H1 (cell line): ENCODE results near the gene OR52K1. TPM values are rescaled to one million over a fixed set of nuclear protein-coding genes. Genes with fewer than 3 reads are reported as not detected.

Experiments used
- CTCF ChIA-PET: fragments of 300-600 bp; sonication (Branson Sonifier 250); formaldehyde crosslinking; loops from one replicate; lab custom pipeline; 2021; ENCODE audit not compliant: partially characterized antibody; lab: Charles Lee
- POLR2A ChIA-PET: fragments of 300-600 bp; sonication (Branson Sonifier 250); formaldehyde crosslinking; loops from one replicate; lab custom pipeline; 2021; ENCODE audit warnings: inconsistent platforms; ENCODE audit not compliant: partially characterized antibody; lab: Charles Lee
- DNase-seq, 2 experiments: peaks; one replicate each; pipeline versions ENCODE4 v3.0.0 to v3.0.0-alpha.2; 2010 to 2022; ENCODE audit warnings: low spot score in 2 of 2, low read depth in 1 of 2, mixed read lengths in 1 of 2
- FAIRE-seq: peaks from 2 replicates; lab custom pipeline; 2011; peaks lifted over from hg19 to GRCh38; lab: Jason Lieb, UNC
- H2AFZ ChIP-seq: 2 replicates; pipeline ENCODE4 v1.8.1; 2012; ENCODE audit warnings: low read length, inconsistent platforms
- H2AK5ac ChIP-seq: 2 replicates; pipeline ENCODE4 v1.6.1; 2013; ENCODE audit warnings: low read depth, low read length
- H2BK120ac ChIP-seq: replicated peaks from 2 replicates; pipeline ENCODE3; 2013; ENCODE audit warnings: low read depth, low read length, inconsistent platforms
- H2BK12ac ChIP-seq: 2 replicates; pipeline ENCODE4 v1.6.1; 2013; ENCODE audit warnings: low read depth, low read length
- H2BK15ac ChIP-seq: 2 replicates; pipeline ENCODE4 v1.6.1; 2013; ENCODE audit warnings: low read length
- H2BK20ac ChIP-seq: 2 replicates; pipeline ENCODE4 v1.6.1; 2013; ENCODE audit warnings: low read length
- H2BK5ac ChIP-seq: 2 replicates; pipeline ENCODE4 v1.6.1; 2013; ENCODE audit warnings: low read depth, low read length
- H3K14ac ChIP-seq: 2 replicates; pipeline ENCODE4 v1.6.1; 2013; ENCODE audit warnings: inconsistent platforms; ENCODE audit not compliant: insufficient read length
- H3K18ac ChIP-seq: 2 replicates; pipeline ENCODE4 v1.6.1; 2013; ENCODE audit warnings: low read length; ENCODE audit errors: extremely low read depth
- H3K23ac ChIP-seq: 2 replicates; pipeline ENCODE4 v1.6.1; 2013; ENCODE audit warnings: inconsistent platforms; ENCODE audit not compliant: insufficient read length
- H3K23me2 ChIP-seq: 2 replicates; pipeline ENCODE4 v1.6.1; 2013; ENCODE audit warnings: low read depth, low read length
- H3K27ac ChIP-seq: 2 replicates; pipeline ENCODE4 v1.6.1; 2011; ENCODE audit warnings: low read depth, low read length, inconsistent platforms
- H3K27me3 ChIP-seq, 4 experiments: replicated peaks in 1 of 4; 1 replicate in 1 of 4; 2 replicates in 3 of 4; pipeline versions ENCODE4 v1.6.1 to v1.8.1; 2011 to 2013; ENCODE audit warnings: low read length in 3 of 4, mild to moderate bottlenecking in 3 of 4, inconsistent platforms in 2 of 4, mixed read lengths in 2 of 4, moderate library complexity in 1 of 4; ENCODE audit not compliant: control insufficient read depth in 3 of 4, insufficient read depth in 3 of 4; ENCODE audit errors: extremely low read depth in 1 of 4
- H3K36me3 ChIP-seq, 4 experiments: 2 replicates each; pipeline versions ENCODE4 v1.6.1 to v1.8.1; 2011 to 2013; ENCODE audit warnings: mild to moderate bottlenecking in 4 of 4, low read length in 3 of 4, moderate library complexity in 2 of 4, control low read depth in 1 of 4, inconsistent platforms in 1 of 4; ENCODE audit not compliant: insufficient read depth in 4 of 4, control insufficient read depth in 2 of 4
- H3K4ac ChIP-seq: replicated peaks from 2 replicates; pipeline ENCODE3; 2013; ENCODE audit warnings: low read length, low read depth, mixed read lengths, inconsistent platforms; ENCODE audit not compliant: insufficient read length
- H3K4me1 ChIP-seq, 4 experiments: replicated peaks in 1 of 4; 1 replicate in 1 of 4; 2 replicates in 3 of 4; pipeline versions ENCODE4 v1.6.1 to v1.8.1; 2011 to 2013; ENCODE audit warnings: low read length in 3 of 4, inconsistent platforms in 2 of 4, mixed read lengths in 1 of 4; ENCODE audit not compliant: insufficient read depth in 4 of 4, control insufficient read depth in 3 of 4
- H3K4me2 ChIP-seq, 2 experiments: 2 replicates each; pipeline versions ENCODE4 v1.6.1 to v1.8.1; 2011 to 2013; ENCODE audit warnings: low read depth in 2 of 2, low read length in 2 of 2, control low read depth in 1 of 2, inconsistent platforms in 1 of 2, mild to moderate bottlenecking in 1 of 2; ENCODE audit not compliant: insufficient read depth in 1 of 2
- H3K4me3 ChIP-seq, 4 experiments: fragments of 200-600, 300-600 bp in 1 of 4; sonication (generic), shearing (Covaris generic), sonication (Bioruptor Twin) in 1 of 4; 2 replicates each; pipeline versions ENCODE4 v1.5.1 to v1.8.1; 2011 to 2016; ENCODE audit warnings: low read length in 4 of 4, low read depth in 3 of 4, control low read depth in 2 of 4, inconsistent platforms in 2 of 4, mild to moderate bottlenecking in 2 of 4, mixed read lengths in 1 of 4, moderate library complexity in 1 of 4; ENCODE audit not compliant: insufficient read depth in 2 of 4; ENCODE audit errors: extremely low read depth in 1 of 4
- H3K56ac ChIP-seq: replicated peaks from 2 replicates; pipeline ENCODE3; 2013; ENCODE audit warnings: low read depth, mild to moderate bottlenecking, mixed read lengths, low read length, inconsistent platforms; ENCODE audit not compliant: insufficient read length
- H3K79me1 ChIP-seq: 2 replicates; pipeline ENCODE4 v1.6.1; 2013; ENCODE audit warnings: low read depth, low read length, control low read depth
- H3K79me2 ChIP-seq, 2 experiments: 2 replicates each; pipeline versions ENCODE4 v1.6.1 to v1.8.1; 2012 to 2013; ENCODE audit warnings: low read length in 2 of 2, mild to moderate bottlenecking in 2 of 2, inconsistent platforms in 1 of 2; ENCODE audit not compliant: insufficient read depth in 2 of 2, control insufficient read depth in 1 of 2
- H3K9ac ChIP-seq, 4 experiments: replicated peaks in 1 of 4; 1 replicate in 1 of 4; 2 replicates in 3 of 4; pipeline versions ENCODE4 v1.6.1 to v1.8.1; 2011 to 2013; ENCODE audit warnings: low read depth in 3 of 4, low read length in 3 of 4, control low read depth in 2 of 4, mild to moderate bottlenecking in 2 of 4, moderate library complexity in 2 of 4, inconsistent platforms in 1 of 4; ENCODE audit errors: extremely low read depth in 1 of 4
- H3K9me3 ChIP-seq, 2 experiments: 2 replicates each; pipeline versions ENCODE4 v1.6.1 to v1.8.1; 2012 to 2013; ENCODE audit warnings: mild to moderate bottlenecking in 2 of 2, moderate library complexity in 2 of 2, control low read depth in 1 of 2, inconsistent platforms in 1 of 2, low read depth in 1 of 2, low read length in 1 of 2, mixed read lengths in 1 of 2; ENCODE audit not compliant: insufficient read depth in 2 of 2
- H4K20me1 ChIP-seq, 2 experiments: replicated peaks in 1 of 2; 2 replicates each; pipeline versions ENCODE3 to v1.8.1; 2011 to 2013; ENCODE audit warnings: inconsistent platforms in 2 of 2, low read length in 2 of 2, mild to moderate bottlenecking in 1 of 2; ENCODE audit not compliant: insufficient read depth in 2 of 2, control insufficient read depth in 1 of 2
- H4K5ac ChIP-seq: 2 replicates; pipeline ENCODE4 v1.6.1; 2013; ENCODE audit warnings: low read length, low read depth, mixed read lengths, inconsistent platforms; ENCODE audit not compliant: insufficient read length
- H4K8ac ChIP-seq: 2 replicates; pipeline ENCODE4 v1.8.0; 2013; ENCODE audit warnings: mild to moderate bottlenecking, moderate library complexity, low read length, inconsistent platforms; ENCODE audit not compliant: insufficient read depth; ENCODE audit errors: extremely low read depth
- H4K91ac ChIP-seq: replicated peaks from 2 replicates; pipeline ENCODE3; 2013; ENCODE audit warnings: low read length, mixed read lengths, inconsistent platforms; ENCODE audit not compliant: insufficient read length
- BACH1 ChIP-seq: IDR thresholded peaks from 2 replicates; pipeline ENCODE4 v1.6.1; 2012; ENCODE audit warnings: low read length, improper control_type of control experiment
- EP300 ChIP-seq, 2 experiments: IDR thresholded peaks; 1 replicate in 1 of 2; 2 replicates in 1 of 2; pipeline ENCODE4 v1.6.1; 2011 to 2012; ENCODE audit warnings: low read depth in 2 of 2, low read length in 2 of 2, mild to moderate bottlenecking in 2 of 2, borderline replicate concordance in 1 of 2, inconsistent platforms in 1 of 2, moderate library complexity in 1 of 2
- TAF1 ChIP-seq: IDR thresholded peaks from 2 replicates; pipeline ENCODE4 v1.6.1; 2011; ENCODE audit warnings: mild to moderate bottlenecking, low read depth, low read length
- WGBS, 2 experiments: shearing (Covaris generic) in 1 of 2; methylation state at CpG; one replicate each; pipeline versions ENCODE4 v1.1.6 to v1.1.7; 2013 to 2015; ENCODE audit warnings: low lambda C conversion rate in 2 of 2, mixed read lengths in 2 of 2, inconsistent platforms in 1 of 2, low coverage in 1 of 2, missing lambda C conversion rate in 1 of 2; ENCODE audit not compliant: insufficient replicate concordance in 2 of 2, insufficient coverage in 1 of 2, insufficient read length in 1 of 2; ENCODE audit errors: extremely low coverage in 1 of 2, missing lambda C conversion rate in 1 of 2; 5-methylcytosine and 5-hydroxymethylcytosine counted together
- polyA plus RNA-seq, 7 experiments: library from polyadenylated mRNA; depleted of rRNA in 3 of 7; stranded (reverse) in 5 of 7; unstranded in 2 of 7; fragments of >200 nt in 5 of 7; fragments of 200-250 nt in 2 of 7; gene quantifications; 1 replicate in 5 of 7; 2 replicates in 1 of 7; 4 replicates in 1 of 7; pipeline versions ENCODE4 v1.2.1 to v1.2.3, GENCODE V29; 2011 to 2013; ENCODE audit warnings: missing spikeins in 2 of 7, mixed read lengths in 2 of 7
- total RNA-seq: library from RNA; stranded (reverse); fragmentation: NEBNext Ultra II Directional; extraction: Animal tissue kit (Norgen Biotek cat#: 25700); gene quantifications from 2 replicates; pipeline ENCODE4 v1.2.1, GENCODE V29; 2021

Gene OR52K1
- total and polyA plus RNA-seq, 2 of the 8 experiments (the other 6 are each of a cell fraction or from before 2014, with no cell fraction given), result not detected

- CTCF ChIA-PET, result interaction anchor here (0.6 kb wide), 1 partner anchor 33 kb away, joined by 3 read pairs; no protein-coding TSS in a partner anchor
- WGBS, 2 experiments, result 96% methylated on average over 4 of the region's 4 CpGs; no CpG with 5 or more reads in 1 of the 2 experiments
- Histone ChIP-seq H3K14ac (no peak overlapping the region), H3K79me1 (no peaks in the 10 kb centered on the region), H3K9ac (no peak overlapping the region), H3K79me2 (no peaks in the 10 kb centered on the region), H3K27me3 (no peaks in the 10 kb centered on the region), H2AFZ (no peak overlapping the region), H3K23me2 (no peaks in the 10 kb centered on the region), H3K18ac (no peak overlapping the region), H3K36me3 (peaks cover 0 to 2% (median 0%) of the 10 kb centered on the region in 4 experiments; a peak in 1 of 8 replicates), H2AK5ac (no peak overlapping the region), H3K4me2 (no peak overlapping the region), H3K4ac (no peak overlapping the region), H3K4me1 (peaks cover 0 to 7% (median 2%) of the 10 kb centered on the region in 4 experiments; a peak in 2 of 7 replicates), H3K9me3 (no peaks in the 10 kb centered on the region; a peak in 1 of 4 replicates), H3K23ac (no peak overlapping the region), H4K20me1 (no peaks in the 10 kb centered on the region), H2BK15ac (no peak overlapping the region), H2BK20ac (no peak overlapping the region), H2BK12ac (peak overlapping the region; percentile 33; the same call in 1 of the 2 replicates), H3K4me3 (no peak overlapping the region), H3K27ac (no peak overlapping the region), H3K56ac (no peak overlapping the region), H2BK120ac (no peak overlapping the region), H2BK5ac (no peak overlapping the region), H4K8ac (no peak overlapping the region), H4K5ac (no peak overlapping the region), H4K91ac (no peak overlapping the region)
- DNase-seq, result no peak
- no peak for FAIRE-seq
- POLR2A ChIA-PET, result no interaction called here
- TF ChIP-seq TAF1 (no peak), BACH1 (no peak), EP300 (IDR thresholded peaks at IDR 0.05; ENCODE audit: borderline replicate concordance in 1 of 2, low read depth in 2 of 2, low read length in 2 of 2) (no peak)
These were observed 22.3 kb upstream of the OR52K1 start for GRCh38 chr11:4460151-4460550.
